ENCODE data around the gene PPP3CA.
A peak's percentile ranks its signal among the peaks of the same experiment; 100 is the strongest.

Gene PPP3CA

DNA sequence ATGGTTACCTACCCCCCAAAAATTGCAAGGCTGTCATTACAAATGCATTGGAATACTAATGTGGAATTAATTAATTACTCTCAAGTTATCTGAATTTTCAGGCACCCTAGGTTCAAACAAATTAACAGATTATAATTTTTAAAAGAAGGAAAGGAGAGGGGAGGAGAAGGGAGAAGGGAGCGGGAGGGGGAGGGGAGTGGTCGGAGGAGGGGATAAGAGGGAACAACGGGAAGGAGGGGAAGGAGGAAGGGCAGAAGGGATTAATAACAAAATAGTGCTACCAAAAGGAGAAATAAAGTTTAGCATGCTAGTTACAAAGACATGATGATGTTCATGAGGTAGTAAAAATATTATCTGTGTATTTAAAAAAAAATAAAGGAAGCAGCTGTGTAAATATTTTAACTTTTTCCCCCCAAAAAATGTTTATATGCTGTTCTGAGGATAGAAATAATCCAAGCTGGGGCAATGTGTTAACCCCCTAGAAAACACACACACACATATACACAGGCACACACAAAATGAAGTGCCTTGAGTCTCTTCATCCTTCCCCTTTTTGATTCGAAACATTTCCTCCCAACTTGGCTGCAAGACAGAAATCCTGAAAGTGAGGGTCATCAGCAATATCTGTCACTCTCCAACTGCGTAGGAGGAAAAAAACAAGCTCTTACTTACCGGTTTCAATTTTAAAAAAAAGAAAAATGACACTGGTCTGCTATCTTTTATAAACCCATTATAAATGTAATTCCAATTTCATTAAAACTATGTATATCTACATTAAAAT, 58.8 kb downstream of the PPP3CA start:
- no peak for DNase-seq (ENCODE audit: low spot score)

- DNase-seq (ENCODE audit: low spot score): no peak
These were observed 60.0 kb downstream of the PPP3CA start for GRCh38 chr4:101287324-101287723.

GRCh38 chr4:101286663-101287062, 60.7 kb downstream of the PPP3CA start:
- no peak for DNase-seq (ENCODE audit: low spot score)

- DNase-seq (ENCODE audit: low spot score): no peak
These were observed 61.3 kb downstream of the PPP3CA start for GRCh38 chr4:101285985-101286384.

- no peak for DNase-seq (ENCODE audit: low spot score)
These were observed 62.8 kb downstream of the PPP3CA start for GRCh38 chr4:101284546-101284945.

- DNase-seq (ENCODE audit: low spot score): no peak
These were observed 63.9 kb downstream of the PPP3CA start for GRCh38 chr4:101283434-101283833.

GRCh38 chr4:101282076-101282844, 65.1 kb downstream of the PPP3CA start:
- DNase-seq (ENCODE audit: low spot score): no peak

- DNase-seq (ENCODE audit: low spot score): no peak
These were observed 66.3 kb downstream of the PPP3CA start for GRCh38 chr4:101280866-101281600.

GRCh38 chr4:101279377-101279871, 67.9 kb downstream of the PPP3CA start:
- DNase-seq (ENCODE audit: low spot score): no peak

DNA sequence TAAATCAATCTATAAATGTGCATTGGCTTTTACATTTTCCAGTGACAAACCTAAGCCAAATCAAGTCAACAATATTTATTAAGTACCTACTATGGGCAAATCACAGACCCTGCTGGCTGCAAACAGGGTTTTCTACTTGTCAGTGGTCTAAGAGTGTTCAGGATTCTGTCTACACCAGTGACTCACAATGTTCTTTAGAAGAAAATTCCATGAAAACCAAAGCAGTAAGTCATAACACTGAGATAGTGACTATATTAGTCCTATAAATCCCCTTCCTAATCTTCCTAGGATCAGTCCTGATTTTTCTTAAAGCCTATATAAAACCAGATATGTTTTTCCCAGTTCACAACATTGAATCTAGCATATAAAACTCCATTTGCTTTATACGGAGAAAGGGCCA, 69.7 kb downstream of the PPP3CA start:
- peak; percentile 14 for DNase-seq (ENCODE audit: low spot score)

GRCh38 chr4:101276661-101277060, 70.7 kb downstream of the PPP3CA start:
- no peak for DNase-seq (ENCODE audit: low spot score)

DNA sequence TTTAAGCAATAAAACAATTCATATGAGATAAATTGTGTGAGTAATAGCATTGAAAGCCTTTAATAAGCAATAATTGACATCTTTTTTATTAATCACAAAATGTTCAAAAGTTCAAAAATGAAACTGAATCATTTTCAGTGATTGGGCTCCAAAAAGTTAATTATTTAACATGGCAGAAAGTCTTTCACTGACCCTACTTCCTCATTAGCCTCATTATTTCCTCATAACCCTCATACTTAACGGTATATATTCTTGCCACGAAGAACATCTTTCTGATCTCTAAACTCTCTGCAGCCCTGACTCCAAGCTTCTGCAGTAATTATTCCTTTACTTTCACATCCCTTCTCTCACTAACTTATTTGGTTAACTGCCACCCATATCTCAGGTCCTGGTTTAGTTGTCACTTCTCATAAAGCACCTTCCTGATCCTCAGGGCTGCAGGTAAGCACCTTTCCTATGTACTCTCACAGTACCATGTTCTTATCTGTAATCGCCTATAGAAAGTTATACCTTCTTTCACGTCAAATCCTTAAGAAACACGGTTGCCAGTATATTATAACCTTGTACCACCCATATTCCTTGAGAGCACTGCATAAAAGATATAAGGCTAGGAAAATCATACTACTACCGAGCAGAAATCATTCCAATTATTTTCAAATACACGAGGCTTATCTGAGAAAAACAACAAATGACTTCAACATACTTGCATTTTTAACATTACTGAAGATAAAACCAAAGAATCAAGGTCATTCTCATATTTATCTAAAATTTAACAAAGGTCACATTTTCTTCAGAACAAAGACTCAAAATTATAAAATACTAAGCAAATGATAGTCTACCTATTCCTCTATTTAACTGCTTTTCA, 72.2 kb downstream of the PPP3CA start:
- DNase-seq (ENCODE audit: low spot score): no peak

GRCh38 chr4:101271516-101271915, 75.8 kb downstream of the PPP3CA start:
- no peak for DNase-seq (ENCODE audit: low spot score)

DNA sequence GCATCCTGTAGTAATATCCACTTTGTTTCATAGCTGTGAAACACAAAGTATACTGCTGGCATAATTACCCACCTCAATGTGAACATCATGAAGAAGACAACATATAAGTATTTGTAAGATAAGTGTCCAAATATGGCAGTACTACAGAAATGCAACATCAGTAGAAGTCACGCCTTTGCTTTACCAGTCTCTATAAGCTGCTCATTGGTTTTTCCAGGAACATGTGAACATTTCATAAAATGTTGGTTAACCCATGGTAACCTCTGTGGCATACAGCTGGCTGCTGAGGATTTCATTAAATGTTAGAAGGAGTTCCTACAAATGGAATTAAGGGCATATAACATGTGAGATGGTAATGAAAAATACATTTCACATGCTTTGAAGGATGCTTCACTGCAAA, 77.6 kb downstream of the PPP3CA start:
- DNase-seq (ENCODE audit: low spot score): no peak

- DNase-seq (ENCODE audit: low spot score): no peak
These were observed 81.5 kb downstream of the PPP3CA start for GRCh38 chr4:101265816-101266172.

- no peak for DNase-seq (ENCODE audit: low spot score)
These were observed 82.1 kb downstream of the PPP3CA start for GRCh38 chr4:101264993-101265815.

DNA sequence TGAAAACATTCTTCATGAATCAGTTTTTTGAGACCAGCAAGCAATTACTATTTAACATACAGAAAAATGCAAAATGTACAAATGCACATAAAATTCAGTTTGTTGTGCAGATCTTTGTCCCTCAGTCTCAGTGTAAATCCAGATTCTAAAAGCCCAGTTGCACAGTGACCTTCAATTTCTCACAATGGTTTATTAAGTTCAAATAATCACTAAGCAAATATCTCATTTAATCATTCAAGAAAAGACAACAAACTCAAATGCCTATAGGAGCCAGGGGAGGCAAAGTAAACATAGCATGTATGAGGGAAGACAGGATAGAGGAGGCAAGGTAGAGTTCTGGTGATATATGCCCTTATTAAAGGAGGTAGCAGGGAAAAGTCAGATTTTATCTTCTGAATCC, 82.8 kb downstream of the PPP3CA start:
- no peak for DNase-seq (ENCODE audit: low spot score)

GRCh38 chr4:101262683-101263082, 84.6 kb downstream of the PPP3CA start:
- DNase-seq (ENCODE audit: low spot score): no peak

- DNase-seq (ENCODE audit: low spot score): no peak
These were observed 87.5 kb downstream of the PPP3CA start for GRCh38 chr4:101259876-101260275.

- DNase-seq (ENCODE audit: low spot score): no peak
These were observed 88.4 kb downstream of the PPP3CA start for GRCh38 chr4:101258883-101259282.

- no peak for DNase-seq (ENCODE audit: low spot score)
These were observed 91.1 kb downstream of the PPP3CA start for GRCh38 chr4:101256222-101256621.
